CD4-positive, alpha-beta T cell treated with Interleukin-17A for 1 hour (primary cell): ENCODE measurements around the gene MEX3A.
"Not testable (repeated sequence)": the region's sequence is repeated elsewhere in the genome, so short reads cannot be mapped to it uniquely, and the experiment has no call there.

Experiments
- DNase-seq: peaks from one replicate; pipeline ENCODE4 v3.0.0-alpha.2; 2020

MEX3A gene

GRCh38 chr1:156053768-156054499, 28.3 kb downstream of the MEX3A start, which contains the start of gene UBQLN4:
TSS of gene UBQLN4 (minus strand) at chr1:156053798. CDS start at chr1:156053701, 97 bp downstream.
- DNase-seq = peak; percentile 90

- peak; percentile 74 for DNase-seq
Measured at GRCh38 chr1:156052862-156053767, 29.1 kb downstream of the MEX3A start.

GRCh38 chr1:156051011-156051725, 31.1 kb downstream of the MEX3A start:
- no peak for DNase-seq

GRCh38 chr1:156050376-156050775, 31.9 kb downstream of the MEX3A start:
- DNase-seq = no peak

- no peak for DNase-seq
Measured at GRCh38 chr1:156048663-156049258, 33.5 kb downstream of the MEX3A start.

- DNase-seq = no peak
Measured at GRCh38 chr1:156045076-156045475, 37.2 kb downstream of the MEX3A start.

GRCh38 chr1:156042828-156043227, 39.4 kb downstream of the MEX3A start:
- no peak for DNase-seq

- DNase-seq = not testable (repeated sequence)
Measured at GRCh38 chr1:156034991-156035390, 47.3 kb downstream of the MEX3A start.

GRCh38 chr1:156033011-156033410, 49.3 kb downstream of the MEX3A start:
- no peak for DNase-seq

GRCh38 chr1:156026588-156026987, 55.7 kb downstream of the MEX3A start:
- no peak for DNase-seq

GRCh38 chr1:156025876-156026275, 56.4 kb downstream of the MEX3A start:
- peak; percentile 39 for DNase-seq

- DNase-seq = no peak
Measured at GRCh38 chr1:156024801-156025200, 57.5 kb downstream of the MEX3A start.
